ENCODE results near the gene SWI5. TPM values are rescaled to one million over a fixed set of nuclear protein-coding genes. Genes with fewer than 3 reads are reported as not detected.

SWI5 gene
- total RNA-seq, 4 donors from 2014 or later, result 7.8 to 20.8 (median 20.8) TPM; not detected in 1

DNA sequence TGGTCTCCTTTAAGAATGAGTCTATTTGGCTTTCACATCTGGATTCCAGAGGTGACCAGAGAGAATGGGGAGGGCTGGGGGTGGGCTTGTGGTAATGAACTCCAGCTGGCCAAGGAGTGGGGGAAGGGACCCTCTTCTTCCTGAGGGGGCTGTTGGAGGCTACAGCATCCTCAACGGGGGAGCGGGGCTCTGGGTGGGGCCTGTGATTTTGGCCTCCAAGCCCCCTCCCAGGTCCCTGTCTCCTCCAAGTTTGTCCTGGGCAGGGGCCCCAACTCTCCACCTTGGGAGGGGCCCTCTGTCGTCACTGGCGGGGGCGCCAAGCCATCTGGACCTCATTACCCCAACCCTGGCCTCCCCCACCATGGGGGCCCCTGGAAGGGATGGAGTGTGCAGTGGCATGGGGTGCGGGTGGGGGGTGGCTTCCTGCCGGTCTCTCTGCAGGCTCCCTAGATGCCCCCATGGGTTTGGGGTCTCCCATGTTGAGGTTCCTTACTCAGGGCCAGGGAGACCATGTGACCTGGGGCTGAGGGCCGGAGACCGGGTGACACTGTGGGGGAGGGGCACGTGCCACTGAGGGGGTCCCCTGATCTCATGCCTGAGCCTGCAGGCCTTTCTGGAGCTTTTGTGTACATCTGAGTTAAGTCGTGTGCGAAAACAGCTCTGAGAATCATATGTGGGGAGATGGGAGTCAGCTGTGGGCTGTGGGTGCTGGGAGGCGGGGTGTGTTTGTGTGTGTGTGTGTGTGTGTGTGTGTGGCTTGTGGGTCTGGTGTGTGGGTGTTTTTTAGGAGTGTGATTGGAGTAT is 32.7 kb upstream of the SWI5 start:
- in situ Hi-C loops (cut with MboI; ENCODE audit: low pct_ligation_motif_present in 1 of 4, low pct_unique_long_range_greater_than_20kb in 1 of 4, low sequenced_read_pairs in 3 of 4), result no loop called here
- Histone ChIP-seq H3K4me1 (peaks cover 2 to 12% (median 7%) of the 10 kb centered on the region in 4 donors), H3K27me3 (no peaks in the 10 kb centered on the region), H3K36me3 (no peaks in the 10 kb centered on the region), H3K4me3 (no peak overlapping the region), H3K27ac (peak overlapping the region; percentile 44 to 68 (median 57)), H3K9me3 (no peaks in the 10 kb centered on the region)
- 55% methylated on average over 12 of the region's 13 CpGs; no CpG with 5 or more reads in 1 of the 2 donors for WGBS, 2 donors (ENCODE audit: low coverage in 1 of 2)
- DNase-seq, result no peak
- TF ChIP-seq, protein P1, sequence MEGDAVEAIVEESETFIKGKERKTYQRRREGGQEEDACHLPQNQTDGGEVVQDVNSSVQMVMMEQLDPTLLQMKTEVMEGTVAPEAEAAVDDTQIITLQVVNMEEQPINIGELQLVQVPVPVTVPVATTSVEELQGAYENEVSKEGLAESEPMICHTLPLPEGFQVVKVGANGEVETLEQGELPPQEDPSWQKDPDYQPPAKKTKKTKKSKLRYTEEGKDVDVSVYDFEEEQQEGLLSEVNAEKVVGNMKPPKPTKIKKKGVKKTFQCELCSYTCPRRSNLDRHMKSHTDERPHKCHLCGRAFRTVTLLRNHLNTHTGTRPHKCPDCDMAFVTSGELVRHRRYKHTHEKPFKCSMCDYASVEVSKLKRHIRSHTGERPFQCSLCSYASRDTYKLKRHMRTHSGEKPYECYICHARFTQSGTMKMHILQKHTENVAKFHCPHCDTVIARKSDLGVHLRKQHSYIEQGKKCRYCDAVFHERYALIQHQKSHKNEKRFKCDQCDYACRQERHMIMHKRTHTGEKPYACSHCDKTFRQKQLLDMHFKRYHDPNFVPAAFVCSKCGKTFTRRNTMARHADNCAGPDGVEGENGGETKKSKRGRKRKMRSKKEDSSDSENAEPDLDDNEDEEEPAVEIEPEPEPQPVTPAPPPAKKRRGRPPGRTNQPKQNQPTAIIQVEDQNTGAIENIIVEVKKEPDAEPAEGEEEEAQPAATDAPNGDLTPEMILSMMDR (IDR thresholded peaks at IDR 0.05), result no peak
- TF ChIP-seq POLR2AphosphoS5 (IDR thresholded peaks at IDR 0.05) (no peak), POLR2A (IDR thresholded peaks at IDR 0.05) (no peak), EP300 (IDR thresholded peaks at IDR 0.05; ENCODE audit: low read depth) (no peak)
- intact Hi-C loops (cut with DNase I; ENCODE audit: low total_unique reads), result no loop called here

- peak overlapping the region; percentile 53 to 68 (median 62) for H3K27ac ChIP-seq
- no peaks in the 10 kb centered on the region for H3K27me3 ChIP-seq
Observed at GRCh38 chr9:128244091-128244836, 31.8 kb upstream of the SWI5 start.

GRCh38 chr9:128244837-128245231 is 31.2 kb upstream of the SWI5 start:
- H3K4me1 ChIP-seq, result peaks cover 2 to 13% (median 7%) of the 10 kb centered on the region in 4 donors
- peak; percentile 36 to 49 (median 43) for TF ChIP-seq POLR2AphosphoS5 (IDR thresholded peaks at IDR 0.05)
- TF ChIP-seq POLR2A (IDR thresholded peaks at IDR 0.05), result peak; percentile 17
- TF ChIP-seq EP300 (IDR thresholded peaks at IDR 0.05; ENCODE audit: low read depth), result no peak
- TF ChIP-seq, protein P1 (IDR thresholded peaks at IDR 0.05), result no peak
- H3K36me3 ChIP-seq, result no peaks in the 10 kb centered on the region
- WGBS, 2 donors (ENCODE audit: low coverage in 1 of 2), result 20% methylated on average over 7 of the region's 18 CpGs; no CpG with 5 or more reads in 1 of the 2 donors
- peak; percentile 65 for DNase-seq
- intact Hi-C loops (cut with DNase I; ENCODE audit: low total_unique reads), result no loop called here
- H3K27me3 ChIP-seq, result no peaks in the 10 kb centered on the region
- in situ Hi-C loops (cut with MboI; ENCODE audit: low pct_ligation_motif_present in 1 of 4, low pct_unique_long_range_greater_than_20kb in 1 of 4, low sequenced_read_pairs in 3 of 4), result no loop called here
- H3K27ac ChIP-seq, result peak overlapping the region; percentile 53 to 68 (median 62)
- peak overlapping the region in 2 of 4 donors; percentile 11 to 29 for H3K4me3 ChIP-seq
- H3K9me3 ChIP-seq, result no peaks in the 10 kb centered on the region

More at GRCh38 chr9:128244091-128244836, 31.8 kb upstream of the SWI5 start:
- peak overlapping the region in 2 of 4 donors; percentile 11 to 29 for H3K4me3 ChIP-seq
- TF ChIP-seq, protein P1 (IDR thresholded peaks at IDR 0.05), result no peak
- TF ChIP-seq POLR2A (IDR thresholded peaks at IDR 0.05), result no peak
- no peak for TF ChIP-seq EP300 (IDR thresholded peaks at IDR 0.05; ENCODE audit: low read depth)
- no peak for TF ChIP-seq POLR2AphosphoS5 (IDR thresholded peaks at IDR 0.05)
- no peak for DNase-seq
- no peaks in the 10 kb centered on the region for H3K36me3 ChIP-seq
- WGBS, 2 donors (ENCODE audit: low coverage in 1 of 2), result 47% methylated on average over 13 of the region's 13 CpGs; no CpG with 5 or more reads in 1 of the 2 donors
- in situ Hi-C loops (cut with MboI; ENCODE audit: low pct_ligation_motif_present in 1 of 4, low pct_unique_long_range_greater_than_20kb in 1 of 4, low sequenced_read_pairs in 3 of 4) (no loop called here), intact Hi-C loops (cut with DNase I; ENCODE audit: low total_unique reads) (no loop called here)
- peaks cover 2 to 12% (median 7%) of the 10 kb centered on the region in 4 donors for H3K4me1 ChIP-seq
- H3K9me3 ChIP-seq, result no peaks in the 10 kb centered on the region

Measured in transverse colon (tissue), 4 donors.